C4-2B (cell line): ENCODE data around the gene NHLRC1.
"Not testable (repeated sequence)": the region's sequence is repeated elsewhere in the genome, so short reads cannot be mapped to it uniquely, and the experiment has no call there.

Experiments
- H3K27ac ChIP-seq: fragments of 450-650 bp; 2 replicates; pipeline ENCODE4 v1.5.1; 2017
- CTCF ChIP-seq: fragments of 450-650 bp; conservative IDR thresholded peaks from 2 replicates; pipeline ENCODE4 v1.5.1; 2017; ENCODE audit warnings: mild to moderate bottlenecking
- ZFX ChIP-seq: fragments of 450-650 bp; IDR thresholded peaks from 2 replicates; pipeline ENCODE4 v1.6.1; 2017

Gene NHLRC1

GRCh38 chr6:18160911-18161310 is 38.4 kb upstream of the NHLRC1 start:
- TF ChIP-seq CTCF, result no peak
- no peak for TF ChIP-seq ZFX
- H3K27ac ChIP-seq, result no peak overlapping the region

- no peak for TF ChIP-seq ZFX
- TF ChIP-seq CTCF, result peak; percentile 72
- peak overlapping the region; percentile 86 for H3K27ac ChIP-seq
These were observed 33.5 kb upstream of the NHLRC1 start for GRCh38 chr6:18155864-18156421.

GRCh38 chr6:18155150-18155863 is 32.8 kb upstream of the NHLRC1 start, which contains the start of gene KDM1B:
Gene KDM1B, plus strand, starts transcription at chr6:18155422. Its CDS starts 4,474 bp downstream, at chr6:18159896.
- TF ChIP-seq CTCF, result no peak
- no peak for TF ChIP-seq ZFX
- H3K27ac ChIP-seq, result peak within 1 kb of the TSS; percentile 86

- H3K27ac ChIP-seq, result peak within 1 kb of the TSS; percentile 86
- TF ChIP-seq ZFX, result no peak
- no peak for TF ChIP-seq CTCF
These were observed 32.2 kb upstream of the NHLRC1 start, which contains the start of gene TPMT for GRCh38 chr6:18154507-18155149. Gene TPMT, minus strand, starts transcription at chr6:18155077. Its CDS starts 5,950 bp downstream, at chr6:18149127.

GRCh38 chr6:18153311-18153703 is 30.8 kb upstream of the NHLRC1 start:
- H3K27ac ChIP-seq, result no peak overlapping the region
- TF ChIP-seq ZFX, result no peak
- TF ChIP-seq CTCF, result no peak

GRCh38 chr6:18151801-18152200 is 29.3 kb upstream of the NHLRC1 start:
- no peak overlapping the region for H3K27ac ChIP-seq
- no peak for TF ChIP-seq CTCF
- no peak for TF ChIP-seq ZFX

GRCh38 chr6:18151391-18151790 is 28.9 kb upstream of the NHLRC1 start:
- not testable (repeated sequence) for H3K27ac ChIP-seq
